Endothelial cell of umbilical vein (primary cell): Measurements from ENCODE around the gene B4GALNT4. TPM values are rescaled to one million over a fixed set of nuclear protein-coding genes. Genes with fewer than 3 reads are reported as not detected.

Experiments used
- BruUV-seq: library from RNA; stranded (reverse); fragments of 400-500 nt; replicated peaks from 2 replicates; lab custom pipeline; 2021; lab: Mats Ljungman, UMichigan
- CTCF ChIA-PET: fragments of 300-600, 350-600 bp; sonication (Branson Sonifier 250); formaldehyde crosslinking; loops from one replicate; lab custom pipeline; 2021; ENCODE audit warnings: antibody characterized with exemption, inconsistent platforms; lab: Charles Lee
- POLR2A ChIA-PET: fragments of 300-600, 350-600 bp; sonication (Branson Sonifier 250); formaldehyde crosslinking; loops from one replicate; lab custom pipeline; 2021; ENCODE audit warnings: antibody characterized with exemption, inconsistent platforms; lab: Charles Lee
- DNase-seq: peaks from one replicate; pipeline ENCODE4 v3.0.0-alpha.2; 2011; ENCODE audit warnings: low read depth, low spot score
- FAIRE-seq: peaks from 2 replicates; lab custom pipeline; 2011; peaks lifted over from hg19 to GRCh38; lab: Jason Lieb, UNC
- H2AFZ ChIP-seq: 2 replicates; pipeline ENCODE4 v1.6.0; 2012; ENCODE audit warnings: low read depth, low read length, control low read depth, inconsistent platforms
- H3K27ac ChIP-seq: 2 replicates; pipeline ENCODE4 v1.5.1; 2011; ENCODE audit warnings: low read depth, mild to moderate bottlenecking, control low read depth, low read length, moderate library complexity; ENCODE audit not compliant: insufficient read depth
- H3K27me3 ChIP-seq, 2 experiments: 2 replicates each; pipeline versions ENCODE4 v1.6.0 to v1.6.1; 2011; ENCODE audit warnings: low read length in 2 of 2, mixed read lengths in 1 of 2; ENCODE audit not compliant: control insufficient read depth in 2 of 2, insufficient read depth in 2 of 2
- H3K36me3 ChIP-seq, 2 experiments: 2 replicates in 1 of 2; 3 replicates in 1 of 2; pipeline ENCODE4 v1.5.1; 2011; ENCODE audit warnings: low read length in 2 of 2, mild to moderate bottlenecking in 1 of 2, moderate library complexity in 1 of 2; ENCODE audit not compliant: control insufficient read depth in 2 of 2, insufficient read depth in 2 of 2; ENCODE audit errors: extremely low read depth in 1 of 2
- H3K4me1 ChIP-seq: 3 replicates; pipeline ENCODE4 v1.5.1; 2011; ENCODE audit warnings: mild to moderate bottlenecking, low read length; ENCODE audit not compliant: control insufficient read depth, insufficient read depth; ENCODE audit errors: extremely low read depth
- H3K4me2 ChIP-seq: 2 replicates; pipeline ENCODE4 v1.6.1; 2011; ENCODE audit warnings: low read length, control low read depth, mixed read lengths; ENCODE audit not compliant: insufficient read depth
- H3K4me3 ChIP-seq, 3 experiments: fragments of 200-600 bp in 1 of 3; sonication (generic), shearing (Covaris generic) in 1 of 3; replicated peaks in 1 of 3; 2 replicates each; pipeline ENCODE4 v1.5.1; 2011 to 2016; ENCODE audit warnings: control low read depth in 3 of 3, low read length in 3 of 3, mild to moderate bottlenecking in 2 of 3, inconsistent platforms in 1 of 3, low read depth in 1 of 3, moderate library complexity in 1 of 3; ENCODE audit not compliant: insufficient read depth in 1 of 3
- H3K79me2 ChIP-seq: 2 replicates; pipeline ENCODE4 v1.6.0; 2012; ENCODE audit warnings: low read length, inconsistent platforms; ENCODE audit not compliant: control insufficient read depth, insufficient read depth
- H3K9ac ChIP-seq: replicated peaks from 2 replicates; pipeline ENCODE3; 2011; ENCODE audit warnings: low read length, control low read depth; ENCODE audit not compliant: insufficient read depth; ENCODE audit errors: extremely low read depth
- H3K9me1 ChIP-seq: replicated peaks from 3 replicates; pipeline ENCODE4 v1.6.0; 2011; ENCODE audit warnings: mild to moderate bottlenecking, low read length; ENCODE audit not compliant: control insufficient read depth, insufficient read depth; ENCODE audit errors: extremely low read depth
- H3K9me3 ChIP-seq: replicated peaks from 2 replicates; pipeline ENCODE4 v1.5.1; 2012; ENCODE audit warnings: low read length, inconsistent platforms; ENCODE audit not compliant: control insufficient read depth, insufficient read depth
- H4K20me1 ChIP-seq: replicated peaks from 2 replicates; pipeline ENCODE3; 2011; ENCODE audit warnings: mild to moderate bottlenecking, low read length; ENCODE audit not compliant: control insufficient read depth, insufficient read depth; ENCODE audit errors: extremely low read depth
- EZH2 ChIP-seq: IDR thresholded peaks from 2 replicates; pipeline ENCODE4 v1.6.1; 2012; ENCODE audit warnings: borderline replicate concordance, low read depth, mild to moderate bottlenecking, moderate library complexity, low read length, inconsistent platforms; ENCODE audit not compliant: severe bottlenecking
- FOS ChIP-seq: IDR thresholded peaks from 2 replicates; pipeline ENCODE4 v1.6.1; 2011; ENCODE audit warnings: mild to moderate bottlenecking, low read length, moderate library complexity, borderline replicate concordance; ENCODE audit not compliant: insufficient read depth
- GATA2 ChIP-seq: IDR thresholded peaks from 2 replicates; pipeline ENCODE4 v1.7.0; 2011; ENCODE audit warnings: low read depth, mild to moderate bottlenecking, moderate library complexity, mixed read lengths, low read length; ENCODE audit not compliant: insufficient read length, insufficient read depth
- JUN ChIP-seq: IDR thresholded peaks from 2 replicates; pipeline ENCODE4 v1.6.1; 2011; ENCODE audit warnings: borderline replicate concordance, low read depth; ENCODE audit not compliant: insufficient read length, insufficient read depth
- MYC ChIP-seq: IDR thresholded peaks from one replicate; pipeline ENCODE4 v1.6.1; 2011; ENCODE audit warnings: mild to moderate bottlenecking, low read depth, low read length
- POLR2A ChIP-seq: IDR thresholded peaks from 2 replicates; pipeline ENCODE4 v1.6.1; 2012; ENCODE audit warnings: low read depth, mild to moderate bottlenecking, control low read depth, low read length
- POLR2AphosphoS5 ChIP-seq: IDR thresholded peaks from 2 replicates; pipeline ENCODE4 v1.6.1; 2012; ENCODE audit warnings: low read depth, mild to moderate bottlenecking, control low read depth, low read length, moderate library complexity; ENCODE audit not compliant: insufficient read depth
- dilution Hi-C: fragments of 300-500 bp; cut with MboI; formaldehyde crosslinking; loops from one replicate; pipeline ENCODE4 v1.15.0; 2019; ENCODE audit warnings: low sequenced_read_pairs; ENCODE audit not compliant: extremely low pct_ligation_motif_present
- intact Hi-C: fragments of 100-400 bp; cut with micrococcal nuclease; formaldehyde crosslinking; loops from one replicate; pipeline ENCODE4 v1.10.0; 2022
- polyA plus RNA-seq, 4 experiments: library from polyadenylated mRNA; depleted of rRNA in 3 of 4; stranded (reverse) in 3 of 4; unstranded in 1 of 4; fragments of >200 nt; gene quantifications; 2 replicates each; pipeline versions ENCODE4 v1.2.1 to v1.2.3, GENCODE V29; 2011 to 2012; ENCODE audit warnings: missing spikeins in 1 of 4
- total RNA-seq: library from RNA; stranded (reverse); gene quantifications from 2 replicates; pipeline ENCODE4 v1.2.3, GENCODE V29; 2021
- TF ChIP-seq, protein P1 (sequence below): IDR thresholded peaks from 2 replicates; pipeline ENCODE4 v1.6.1; 2011; ENCODE audit not compliant: insufficient read depth, insufficient read length
- TF ChIP-seq, protein P2 (sequence below), 2 donors: IDR thresholded peaks; 1 replicate in 1 of 2; 2 replicates in 1 of 2; pipeline ENCODE4 v1.5.1; 2011; ENCODE audit warnings: low read length in 2 of 2, mild to moderate bottlenecking in 2 of 2, moderate library complexity in 2 of 2, control low read depth in 1 of 2, inconsistent platforms in 1 of 2, low read depth in 1 of 2; ENCODE audit not compliant: insufficient read depth in 1 of 2; ENCODE audit errors: extremely low read depth in 1 of 2

The B4GALNT4 gene
- total and polyA plus RNA-seq, 2 donors (not counting 3 experiments of a cell fraction or from before 2014, with no cell fraction given) = 9.2 to 9.6 TPM

GRCh38 chr11:330694-331357 is 38.5 kb upstream of the B4GALNT4 start:
- no peak overlapping the region for H3K9ac ChIP-seq
- dilution Hi-C loops (no loop called here), intact Hi-C loops (no loop called here)
- H3K36me3 ChIP-seq = no peaks in the 10 kb centered on the region
- DNase-seq (no peak), FAIRE-seq (no peak)
- H3K4me3 ChIP-seq = no peak overlapping the region
- no peak overlapping the region for H2AFZ ChIP-seq
- H4K20me1 ChIP-seq = no peaks in the 10 kb centered on the region
- no TSS peak for BruUV-seq
- no peak overlapping the region for H3K4me2 ChIP-seq
- H3K4me1 ChIP-seq = peaks cover 22% of the 10 kb centered on the region
- no peaks in the 10 kb centered on the region for H3K27me3 ChIP-seq
- POLR2A ChIA-PET = no interaction called here
- no peaks in the 10 kb centered on the region for H3K79me2 ChIP-seq
- TF ChIP-seq FOS = no peak
- TF ChIP-seq, protein P1, sequence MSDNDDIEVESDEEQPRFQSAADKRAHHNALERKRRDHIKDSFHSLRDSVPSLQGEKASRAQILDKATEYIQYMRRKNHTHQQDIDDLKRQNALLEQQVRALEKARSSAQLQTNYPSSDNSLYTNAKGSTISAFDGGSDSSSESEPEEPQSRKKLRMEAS = no peak
- TF ChIP-seq POLR2A = no peak
- TF ChIP-seq GATA2 = no peak
- TF ChIP-seq, protein P2, sequence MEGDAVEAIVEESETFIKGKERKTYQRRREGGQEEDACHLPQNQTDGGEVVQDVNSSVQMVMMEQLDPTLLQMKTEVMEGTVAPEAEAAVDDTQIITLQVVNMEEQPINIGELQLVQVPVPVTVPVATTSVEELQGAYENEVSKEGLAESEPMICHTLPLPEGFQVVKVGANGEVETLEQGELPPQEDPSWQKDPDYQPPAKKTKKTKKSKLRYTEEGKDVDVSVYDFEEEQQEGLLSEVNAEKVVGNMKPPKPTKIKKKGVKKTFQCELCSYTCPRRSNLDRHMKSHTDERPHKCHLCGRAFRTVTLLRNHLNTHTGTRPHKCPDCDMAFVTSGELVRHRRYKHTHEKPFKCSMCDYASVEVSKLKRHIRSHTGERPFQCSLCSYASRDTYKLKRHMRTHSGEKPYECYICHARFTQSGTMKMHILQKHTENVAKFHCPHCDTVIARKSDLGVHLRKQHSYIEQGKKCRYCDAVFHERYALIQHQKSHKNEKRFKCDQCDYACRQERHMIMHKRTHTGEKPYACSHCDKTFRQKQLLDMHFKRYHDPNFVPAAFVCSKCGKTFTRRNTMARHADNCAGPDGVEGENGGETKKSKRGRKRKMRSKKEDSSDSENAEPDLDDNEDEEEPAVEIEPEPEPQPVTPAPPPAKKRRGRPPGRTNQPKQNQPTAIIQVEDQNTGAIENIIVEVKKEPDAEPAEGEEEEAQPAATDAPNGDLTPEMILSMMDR (IDR thresholded peaks at IDR 0.05; ENCODE audit: extremely low read depth in 1 of 2, insufficient read depth in 1 of 2, low read depth in 1 of 2, low read length in 2 of 2) = no peak
- TF ChIP-seq JUN = no peak
- no peak for TF ChIP-seq MYC
- TF ChIP-seq POLR2AphosphoS5 = no peak
- no peak for TF ChIP-seq EZH2
- H3K9me3 ChIP-seq = no peaks in the 10 kb centered on the region
- H3K9me1 ChIP-seq = no peaks in the 10 kb centered on the region
- CTCF ChIA-PET = no interaction called here
- H3K27ac ChIP-seq = no peak overlapping the region
